GM21786 (cell line): ENCODE data around the gene TSSK1B.
"Not testable (repeated sequence)": the region's sequence is repeated elsewhere in the genome, so short reads cannot be mapped to it uniquely, and the experiment has no call there.

Experiments
- ATAC-seq: cut with Tn5 transposase; IDR thresholded peaks from one replicate; pipeline ENCODE4 v1.9.1; 2021; ENCODE audit not compliant: unreplicated experiment

The TSSK1B gene

DNA sequence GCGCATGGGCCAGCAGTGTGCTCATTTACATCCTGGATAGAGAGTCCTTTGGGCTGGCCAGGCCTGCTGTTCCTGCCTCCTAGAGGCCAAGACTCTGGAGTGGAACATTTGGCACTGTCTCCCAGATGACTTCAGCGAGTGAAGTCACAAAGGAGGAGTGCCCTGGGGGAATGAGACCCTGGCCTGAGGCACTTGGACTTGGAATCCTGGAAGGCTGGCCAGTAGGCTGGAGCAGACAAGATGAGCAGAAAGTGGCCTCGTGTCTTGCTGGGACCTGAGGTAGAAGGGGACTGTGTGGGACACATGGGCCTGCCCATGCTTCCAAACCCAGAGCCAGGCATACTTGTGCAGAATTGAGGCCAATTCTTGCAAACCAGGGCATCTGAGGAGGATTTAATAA lies at the start of gene TSSK1B:
TSS of gene TSSK1B (minus strand) at position 101 of the 400 bp plus-strand sequence. CDS start 150 bp downstream, outside the sequence.
- ATAC-seq = no peak

DNA sequence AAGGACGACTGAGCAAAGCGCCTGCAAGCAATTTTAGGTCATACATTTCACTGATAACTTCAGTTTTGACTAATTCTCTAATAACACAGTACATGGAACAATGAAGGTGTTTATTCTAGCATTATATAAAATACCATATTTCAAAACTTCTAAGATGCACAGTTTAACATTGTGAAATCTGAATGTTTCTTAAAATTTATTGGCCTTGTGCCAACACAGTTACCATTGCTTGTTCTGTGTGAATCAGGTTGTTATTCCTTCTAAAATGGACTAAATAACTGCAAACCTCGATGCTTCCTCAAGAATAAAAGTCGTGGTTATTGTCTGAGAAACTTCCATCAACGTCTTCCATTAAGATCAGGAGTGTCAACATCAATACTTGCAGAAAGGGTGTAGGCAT lies 45.5 kb upstream of the TSSK1B start:
- ATAC-seq = no peak

GRCh38 chr5:113478691-113479090 lies 43.9 kb upstream of the TSSK1B start:
- no peak for ATAC-seq

- ATAC-seq = no peak
Observed at GRCh38 chr5:113474100-113474728, 39.4 kb upstream of the TSSK1B start.

- no peak for ATAC-seq
Observed at GRCh38 chr5:113463032-113463431, 28.2 kb upstream of the TSSK1B start.

- not testable (repeated sequence) for ATAC-seq
Observed at GRCh38 chr5:113457106-113457505, 22.3 kb upstream of the TSSK1B start.

GRCh38 chr5:113452941-113453340 lies 18.2 kb upstream of the TSSK1B start:
- ATAC-seq = no peak

- ATAC-seq = no peak
Observed at GRCh38 chr5:113451797-113452196, 17.0 kb upstream of the TSSK1B start.

DNA sequence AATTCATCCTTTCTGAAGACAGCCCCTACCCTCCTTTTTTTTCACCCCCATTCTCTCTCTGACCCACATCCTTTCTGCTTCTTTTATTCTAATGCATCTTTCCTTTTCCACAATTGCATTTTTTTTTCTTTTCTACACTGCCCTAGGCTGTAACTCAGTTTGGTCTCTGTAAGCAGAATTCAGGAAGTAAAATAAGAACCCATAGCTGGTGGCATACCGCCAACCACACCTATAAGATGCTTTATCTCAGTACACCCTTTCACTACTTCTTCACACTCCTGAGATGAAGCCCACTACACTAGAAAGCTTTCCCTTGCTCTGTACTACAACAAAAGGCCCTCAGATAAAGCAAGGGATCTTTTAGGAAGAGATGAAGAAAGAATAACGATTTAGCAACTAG lies 16.1 kb upstream of the TSSK1B start:
- no peak for ATAC-seq

DNA sequence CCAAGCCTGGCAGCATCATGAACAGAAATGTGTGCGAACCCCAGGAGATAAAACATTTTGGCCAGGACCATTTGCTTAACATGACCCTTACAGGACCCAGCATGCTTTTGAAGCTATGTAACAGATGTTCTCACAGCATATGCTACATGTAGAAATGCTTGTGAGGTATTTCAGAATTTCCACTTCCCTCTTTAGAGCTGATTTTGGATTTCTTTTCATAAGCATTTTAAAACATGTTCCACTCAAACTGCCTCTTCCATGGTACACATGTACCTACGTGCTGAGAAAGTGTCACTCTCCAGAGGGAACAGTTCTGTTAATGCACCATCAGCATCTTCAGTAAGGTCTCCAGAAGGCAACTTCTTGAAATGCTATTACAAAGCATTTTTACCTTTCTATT lies 15.7 kb upstream of the TSSK1B start:
- ATAC-seq = no peak

- no peak for ATAC-seq
Observed at GRCh38 chr5:113448252-113448651, 13.5 kb upstream of the TSSK1B start.

GRCh38 chr5:113447498-113448050 lies 12.8 kb upstream of the TSSK1B start:
- no peak for ATAC-seq

DNA sequence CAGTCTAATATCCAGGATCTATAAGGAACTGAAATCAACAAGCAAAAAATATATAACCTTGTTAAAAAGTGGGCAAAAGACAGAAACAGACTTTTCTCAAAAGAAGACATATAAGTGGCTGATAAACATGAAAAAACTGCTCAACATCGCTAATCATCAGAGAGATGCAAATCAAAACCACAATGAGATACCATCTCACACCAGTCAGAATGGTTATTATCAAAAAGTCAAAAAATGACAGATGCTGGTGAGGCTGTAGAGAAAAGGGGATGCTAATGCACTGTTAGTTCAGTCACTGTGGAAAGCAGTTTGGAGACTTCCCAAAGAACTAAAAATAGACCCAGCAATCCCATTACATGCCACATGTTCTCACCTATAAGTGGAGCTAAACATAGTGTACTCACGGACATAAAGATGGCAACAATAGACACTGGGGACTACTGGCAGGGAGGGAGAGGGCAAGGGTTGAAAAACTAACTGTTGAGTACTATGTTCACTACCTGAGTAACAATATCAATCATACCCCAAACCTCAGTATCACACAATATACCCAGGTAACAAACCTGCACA lies 11.7 kb upstream of the TSSK1B start:
- no peak for ATAC-seq

GRCh38 chr5:113437111-113437510 lies 2.3 kb upstream of the TSSK1B start:
- no peak for ATAC-seq

DNA sequence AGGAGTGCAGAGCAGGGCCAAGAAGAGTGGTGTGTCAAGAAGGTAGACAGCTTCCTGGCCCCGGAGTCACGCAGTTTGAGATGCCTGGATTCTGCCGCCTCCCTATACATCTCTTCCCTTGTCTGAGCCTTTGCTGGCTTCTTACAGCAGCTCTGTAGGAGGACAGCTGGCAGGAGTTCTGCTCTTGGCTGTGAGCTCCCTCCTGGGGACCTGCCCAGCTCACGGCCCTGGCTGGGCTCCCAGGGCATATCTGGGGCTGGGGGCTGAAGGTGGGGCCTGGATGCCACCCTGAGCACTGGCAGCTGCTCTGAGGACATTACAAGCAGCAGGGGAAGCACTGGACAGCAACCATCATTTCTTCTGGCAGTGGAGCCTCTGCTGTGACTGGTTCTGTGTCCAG lies 786 bp upstream of the TSSK1B start:
- no peak for ATAC-seq

DNA sequence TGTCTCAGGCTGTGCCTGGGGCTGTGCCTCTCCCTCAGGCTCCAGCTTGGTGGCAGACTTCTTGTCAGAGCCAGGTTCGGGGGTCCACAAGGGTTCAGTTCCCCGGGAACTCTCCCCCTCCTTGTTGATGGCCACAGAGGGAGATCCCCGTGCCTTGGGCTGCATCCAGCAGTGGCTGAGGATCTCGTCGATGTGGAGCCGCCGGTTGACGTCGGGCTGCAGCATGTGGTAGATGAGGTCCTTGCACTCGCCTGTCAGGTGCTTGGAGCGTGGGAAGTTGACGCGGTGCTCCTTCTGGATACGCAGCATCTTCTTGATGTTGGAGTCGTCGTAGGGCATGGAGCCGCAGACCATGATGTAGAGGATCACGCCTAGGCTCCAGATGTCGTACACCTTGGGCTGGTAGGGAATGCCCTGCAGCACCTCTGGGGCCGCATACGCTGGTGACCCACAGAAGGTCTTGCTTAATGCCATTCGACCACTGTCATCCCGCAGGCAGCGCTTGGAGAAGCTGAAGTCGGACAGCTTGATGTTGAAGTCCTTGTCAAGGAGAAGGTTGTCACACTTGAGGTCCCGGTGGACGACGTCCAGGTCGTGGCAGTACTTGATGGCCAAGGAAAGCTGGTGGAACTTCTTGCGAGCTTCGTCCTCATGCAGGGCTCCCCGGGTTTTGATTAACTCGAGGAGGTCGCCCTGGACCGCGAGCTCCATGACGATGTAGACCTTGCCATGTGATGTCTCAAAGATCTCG lies 752 bp downstream of the TSSK1B start:
- ATAC-seq = no peak

DNA sequence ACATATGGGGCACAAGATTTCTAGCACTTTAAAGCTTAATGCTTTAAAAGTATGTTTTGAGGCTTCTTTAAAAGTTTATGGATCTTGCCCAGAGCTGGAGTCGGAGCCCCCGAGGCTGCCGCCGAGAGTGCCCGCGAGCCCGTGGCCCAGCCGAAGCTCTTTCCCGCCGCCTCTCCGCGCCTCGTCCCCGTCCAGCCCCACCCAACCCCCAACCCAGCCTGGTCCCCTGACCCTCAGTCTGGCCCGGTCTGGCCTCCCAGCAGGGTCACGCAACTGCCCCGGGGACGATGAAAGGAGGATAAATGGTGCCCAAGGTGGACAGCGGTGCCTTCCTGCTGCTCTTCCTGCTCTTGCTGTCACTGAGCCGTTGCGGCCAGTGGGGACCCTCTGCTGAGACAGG lies 1.7 kb downstream of the TSSK1B start:
- ATAC-seq = no peak

- ATAC-seq = no peak
Observed at GRCh38 chr5:113427871-113428574, 6.8 kb downstream of the TSSK1B start.

GRCh38 chr5:113425909-113426308 lies 8.9 kb downstream of the TSSK1B start:
- ATAC-seq = no peak

GRCh38 chr5:113421693-113422092 lies 13.1 kb downstream of the TSSK1B start:
- no peak for ATAC-seq

DNA sequence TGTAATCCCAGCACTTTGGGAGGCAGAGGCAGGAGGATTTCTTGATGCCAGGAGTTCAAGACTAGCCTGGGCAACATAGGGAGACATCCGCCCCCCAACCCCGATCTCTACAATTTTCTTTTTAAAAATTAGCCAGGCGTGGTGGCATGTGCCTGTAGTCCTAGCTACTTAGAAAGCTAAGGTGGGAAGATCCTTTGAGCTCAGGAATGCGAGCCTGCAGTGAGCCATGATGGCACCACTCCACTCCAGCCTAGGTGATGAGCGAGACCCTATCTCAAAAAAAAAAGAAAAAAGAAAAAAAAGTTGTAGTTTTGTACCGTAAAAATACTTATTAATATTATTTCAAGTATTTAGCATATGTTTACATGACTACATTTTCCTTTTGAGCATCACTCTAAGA lies 29.3 kb downstream of the TSSK1B start:
- ATAC-seq = no peak
